A549 (cell line): ENCODE results near the gene ADARB2.

Experiments used
- CTCF ChIP-seq: fragments of >200 bp; sonication (Bioruptor Twin); formaldehyde crosslinking; IDR thresholded peaks from 3 replicates; pipeline ENCODE4 v1.5.1; 2016
- PHF8 ChIP-seq: fragments of 200-600 bp; sonication (generic); IDR thresholded peaks from 2 replicates; pipeline ENCODE4 v1.6.1; 2016; ENCODE audit warnings: low read depth, mild to moderate bottlenecking, antibody characterized with exemption, moderate library complexity, borderline replicate concordance
- REST ChIP-seq: fragments of 200-600 bp; sonication (generic); IDR thresholded peaks from 2 replicates; pipeline ENCODE4 v1.6.1; 2016; ENCODE audit warnings: antibody characterized with exemption, mild to moderate bottlenecking, moderate library complexity

GRCh38 chr10:1746796-1747195, 9.5 kb upstream of the ADARB2 start:
- TF ChIP-seq CTCF (no peak), PHF8 (no peak), REST (no peak)
